Measurements from ENCODE around the gene DUSP7.

Gene DUSP7

GRCh38 chr3:52023860-52024764 is 32.3 kb downstream of the DUSP7 start:
- DNase-seq: no peak

DNA sequence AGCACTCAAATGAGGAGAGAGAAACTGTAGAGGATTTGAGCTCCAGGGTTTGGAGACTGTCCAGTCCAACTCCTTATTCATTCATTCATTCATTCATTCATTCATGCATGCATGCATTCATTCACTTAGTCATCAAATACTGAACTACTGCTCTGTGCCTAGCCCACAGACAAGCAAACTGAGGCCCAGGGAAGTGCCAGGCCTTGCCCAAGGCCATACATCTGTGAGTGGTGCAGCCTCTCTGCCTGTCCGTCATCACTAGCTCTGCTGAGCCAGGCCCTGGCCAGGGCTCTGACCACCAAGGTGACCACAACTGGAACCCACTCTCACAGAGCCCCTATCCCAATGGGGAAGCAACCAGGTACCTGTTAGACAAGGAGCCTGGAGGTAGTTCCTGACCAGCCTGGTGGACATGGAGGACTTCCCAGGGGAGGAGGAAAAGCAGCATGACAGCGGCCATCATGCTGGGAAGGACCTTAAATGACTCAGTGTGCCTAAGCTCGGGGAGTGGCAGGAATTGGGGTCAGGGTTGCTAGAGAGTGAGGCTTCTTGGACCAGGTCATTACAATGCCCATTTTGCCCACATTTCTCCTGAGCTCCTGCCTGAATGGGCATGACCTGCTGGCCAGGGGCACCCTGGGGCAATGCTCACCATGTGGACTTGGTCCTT is 33.1 kb downstream of the DUSP7 start:
- DNase-seq: no peak

DNA sequence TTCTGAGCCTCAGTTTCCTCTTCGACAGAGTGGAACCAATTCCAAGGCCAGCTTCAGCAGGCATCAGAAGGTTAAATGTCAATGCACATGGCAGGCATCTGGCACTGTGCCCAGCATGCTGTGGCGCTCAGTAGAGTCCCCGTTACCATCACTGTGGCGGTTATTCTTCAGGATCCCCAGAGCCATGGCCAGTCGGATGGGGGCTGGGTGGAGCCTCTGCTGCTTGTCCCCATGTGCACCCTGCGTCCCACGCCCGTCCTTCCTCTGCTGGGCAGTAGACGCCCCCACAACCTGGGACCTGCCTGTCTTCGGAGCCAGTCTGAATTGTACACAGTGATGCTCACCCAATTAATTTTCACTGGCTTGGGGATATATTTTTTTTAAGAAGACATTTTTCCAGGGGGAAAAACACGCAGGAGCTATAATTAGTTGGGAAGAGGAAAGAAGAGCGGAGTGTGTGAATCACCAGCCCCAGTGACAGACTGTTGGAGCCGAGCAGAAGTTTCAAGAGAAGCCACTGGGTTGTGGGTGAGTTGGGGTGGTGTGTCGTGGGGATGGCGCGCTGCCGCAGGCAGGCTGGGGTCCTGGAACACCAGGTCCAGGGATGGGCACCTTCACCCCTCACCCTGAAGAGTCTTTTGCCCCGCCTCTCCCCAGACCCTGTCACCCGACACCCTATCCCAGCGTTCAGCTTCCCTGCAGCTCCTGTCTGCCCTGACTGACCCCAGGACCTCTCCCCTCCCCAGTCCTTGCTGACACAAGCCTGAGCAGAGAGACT is 33.9 kb downstream of the DUSP7 start:
- peak; percentile 55 for DNase-seq

DNA sequence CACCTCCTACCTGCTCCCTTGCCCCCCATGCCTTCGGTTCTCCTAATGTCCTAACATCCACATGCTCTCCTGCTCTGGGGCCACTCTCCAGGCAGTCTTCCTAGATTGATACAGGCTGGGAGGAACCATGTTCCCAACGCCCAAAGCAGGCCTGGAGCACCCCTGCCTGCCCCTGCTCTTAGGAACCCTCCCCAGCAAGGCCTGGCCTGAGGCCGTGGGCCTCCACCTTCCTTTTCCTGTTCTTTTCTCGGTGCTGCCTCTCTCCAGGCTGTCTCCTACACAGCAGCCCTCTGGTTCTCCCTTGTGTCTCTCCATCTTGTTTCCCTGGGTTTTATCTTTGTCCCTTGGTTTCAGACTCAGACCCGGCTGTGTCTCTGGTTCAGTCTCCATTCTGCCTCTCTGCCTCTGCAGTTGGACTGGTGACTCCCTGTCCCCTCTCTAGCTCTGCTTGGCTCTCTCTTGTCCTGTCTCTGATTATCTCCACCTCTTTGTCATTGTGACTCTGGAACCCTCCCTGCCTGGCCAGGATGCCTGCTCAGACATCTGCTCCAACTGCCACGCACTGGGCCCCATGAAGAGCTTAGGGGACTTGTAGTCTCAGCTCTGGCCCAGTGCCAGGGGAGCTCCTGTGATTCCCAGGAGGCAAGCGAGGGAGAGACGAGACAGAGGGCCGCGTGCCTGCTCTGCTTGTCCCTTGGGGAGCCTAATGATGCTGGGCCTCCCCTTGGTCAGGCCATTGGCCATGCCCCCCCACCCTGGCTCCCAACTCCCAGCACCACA is 34.7 kb downstream of the DUSP7 start:
- peak; percentile 40 for DNase-seq

DNA sequence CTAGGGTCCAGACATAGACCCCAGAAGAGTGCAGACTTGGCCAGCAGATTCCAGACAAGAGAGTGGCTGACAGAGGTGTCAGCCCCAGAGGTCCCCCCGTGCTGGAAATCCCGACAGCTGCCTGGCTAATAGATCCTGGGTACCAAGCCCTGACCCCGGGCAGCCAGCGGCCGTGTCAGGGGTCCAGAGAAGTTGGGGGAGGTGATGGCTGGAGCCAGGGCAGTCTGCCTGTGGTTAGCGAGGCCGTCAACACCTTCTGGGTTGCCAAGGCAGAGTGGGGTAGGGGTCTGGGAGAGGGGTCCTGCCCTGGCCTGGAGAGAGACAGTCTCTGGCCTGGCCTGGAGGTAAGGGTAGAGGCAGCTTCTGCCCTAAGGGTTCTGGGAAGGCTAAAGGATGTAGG is 35.6 kb downstream of the DUSP7 start:
- no peak for DNase-seq

- DNase-seq: no peak
These were observed 36.9 kb downstream of the DUSP7 start for GRCh38 chr3:52019352-52020080.

DNA sequence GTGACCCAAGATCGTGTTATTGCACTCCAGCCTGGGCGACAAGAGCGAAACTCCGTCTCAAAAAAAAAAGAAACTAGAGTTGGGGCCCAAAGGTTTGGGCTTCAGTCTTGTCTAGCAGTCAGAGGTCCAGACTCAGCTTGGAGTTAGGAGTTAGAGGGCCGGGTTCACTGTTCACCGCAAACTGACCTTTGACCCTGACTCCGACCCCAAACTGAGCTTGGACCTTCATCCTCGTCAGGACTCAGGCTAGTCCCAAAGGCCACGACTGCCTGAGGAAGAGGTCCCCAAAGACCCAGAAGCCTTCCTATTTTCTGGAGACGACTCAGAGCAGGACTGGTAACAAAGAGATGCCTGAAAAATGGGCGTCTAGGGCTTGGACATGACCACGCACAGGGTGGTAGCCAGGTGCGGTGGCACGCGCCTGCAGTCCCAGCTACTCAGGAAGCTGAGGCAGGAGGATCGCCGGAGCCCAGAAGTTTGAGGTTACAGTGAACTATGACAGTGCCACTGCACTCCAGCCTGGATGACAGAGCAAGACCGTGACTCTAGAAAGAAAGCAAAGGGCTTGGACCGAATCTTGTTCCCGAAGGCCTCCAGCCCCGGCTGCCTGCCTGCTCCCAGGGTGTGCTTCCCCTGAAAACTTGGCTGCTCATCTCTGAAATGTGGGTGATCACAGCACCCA is 37.9 kb downstream of the DUSP7 start:
- no peak for DNase-seq

DNA sequence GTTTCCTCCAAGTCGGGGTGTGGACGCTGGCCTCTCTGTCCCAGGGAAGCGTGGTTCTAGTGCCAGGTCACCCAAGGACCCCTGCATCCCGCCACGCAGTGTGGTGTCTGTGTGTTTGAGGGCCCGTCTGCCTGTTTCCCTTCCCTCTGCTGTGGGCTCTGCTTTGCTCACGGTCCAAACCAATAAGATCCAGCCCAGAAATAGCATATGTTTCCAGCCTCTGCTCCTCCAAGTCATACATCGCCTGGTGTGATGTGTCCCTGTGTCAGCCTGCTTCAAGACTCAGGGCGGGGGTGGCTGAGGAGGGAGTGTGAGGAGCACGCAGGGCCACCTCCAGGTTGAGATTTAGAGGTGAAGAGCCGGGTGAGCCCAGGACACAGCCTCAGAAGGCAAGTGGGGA is 38.8 kb downstream of the DUSP7 start:
- no peak for DNase-seq

- no peak for DNase-seq
These were observed 40.7 kb downstream of the DUSP7 start for GRCh38 chr3:52015438-52016228.

GRCh38 chr3:52014613-52015012 is 41.8 kb downstream of the DUSP7 start:
- DNase-seq: peak; percentile 36

- DNase-seq: no peak
These were observed 42.4 kb downstream of the DUSP7 start for GRCh38 chr3:52013802-52014598.

DNA sequence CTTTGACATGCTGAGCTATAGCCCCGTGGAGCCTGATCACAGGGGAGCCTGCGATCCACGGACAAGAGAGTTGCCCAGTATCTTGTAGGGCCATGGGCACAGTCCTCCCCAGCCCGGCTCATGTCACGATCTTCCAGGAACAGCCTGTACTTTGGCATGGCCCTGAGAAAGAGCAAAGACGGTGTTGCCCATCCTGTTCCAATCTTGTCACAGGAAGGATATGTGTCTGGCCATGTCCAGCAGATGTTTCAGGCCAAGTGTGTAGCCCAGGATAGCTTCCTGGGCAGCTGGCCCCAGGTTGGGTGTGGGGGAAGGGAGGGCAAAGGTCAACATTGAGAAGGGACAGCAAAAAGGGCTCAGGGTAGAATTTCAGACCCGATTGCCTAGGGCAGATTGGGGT is 43.7 kb downstream of the DUSP7 start:
- DNase-seq: no peak

DNA sequence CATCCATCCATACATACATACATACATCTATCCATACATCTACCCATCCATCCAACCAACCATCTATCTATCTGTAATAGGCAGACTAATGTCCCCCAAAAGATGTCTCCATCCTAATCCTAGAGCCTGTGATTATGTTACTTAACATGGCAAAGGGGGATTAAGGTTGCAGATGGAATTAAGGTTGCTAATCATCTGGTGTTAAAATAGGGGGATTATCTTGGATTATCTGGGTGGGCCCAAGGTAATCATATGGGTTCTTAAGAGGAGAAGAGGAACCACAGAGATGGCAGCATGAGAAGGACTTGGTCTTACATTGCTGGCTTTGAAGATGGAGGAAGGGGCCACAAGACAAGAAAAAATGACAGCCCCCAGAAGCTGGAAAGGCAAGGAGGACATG is 45.9 kb downstream of the DUSP7 start:
- no peak for DNase-seq

GRCh38 chr3:52007291-52007690 is 49.1 kb downstream of the DUSP7 start:
- DNase-seq: no peak

GRCh38 chr3:52006820-52007133 is 49.6 kb downstream of the DUSP7 start:
- no peak for DNase-seq

- DNase-seq: no peak
These were observed 50.2 kb downstream of the DUSP7 start for GRCh38 chr3:52006017-52006819.

DNA sequence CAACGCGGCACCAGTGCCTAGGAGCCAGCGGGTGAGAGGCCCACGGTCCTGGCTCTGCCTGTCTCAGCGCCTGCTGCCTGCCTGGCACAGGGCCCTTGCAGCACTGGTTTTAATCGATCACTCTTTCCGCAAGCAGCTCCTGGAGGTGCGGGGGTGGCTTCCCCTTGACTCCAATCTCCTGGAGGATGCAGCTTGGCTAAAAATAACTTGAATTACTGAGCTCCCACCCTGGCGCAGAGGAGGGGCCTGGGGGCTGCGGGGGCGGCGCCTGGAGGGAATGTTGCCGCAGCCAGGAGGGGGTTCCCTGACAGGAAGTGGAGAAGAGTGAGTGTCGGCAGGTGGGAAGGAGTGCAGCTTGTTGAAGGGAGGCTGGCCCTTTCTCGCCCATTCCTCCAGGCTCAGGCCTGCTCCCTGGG is 50.8 kb downstream of the DUSP7 start:
- DNase-seq: peak; percentile 79

- no peak for DNase-seq
These were observed 51.4 kb downstream of the DUSP7 start for GRCh38 chr3:52004906-52005395.

Measured in fibroblast of skin of right biceps (primary cell).